A673 (cell line): Measurements from ENCODE around the gene APLNR. TPM values are rescaled to one million over a fixed set of nuclear protein-coding genes. Genes with fewer than 3 reads are reported as not detected.

ENCODE experiments used
- BruUV-seq: library from RNA; stranded (reverse); fragments of 400-500 nt; replicated peaks from 2 replicates; lab custom pipeline; 2021; lab: Mats Ljungman, UMichigan
- CTCF ChIA-PET: fragments of 300-600 bp; sonication (Branson Sonifier 250); formaldehyde crosslinking; loops from one replicate; lab custom pipeline; 2022; ENCODE audit warnings: antibody characterized with exemption; lab: Charles Lee
- POLR2A ChIA-PET: fragments of 300-600 bp; sonication (Branson Sonifier 250); formaldehyde crosslinking; loops from one replicate; lab custom pipeline; 2022; ENCODE audit warnings: antibody characterized with exemption; ENCODE audit not compliant: low non-redundant PET; lab: Charles Lee
- DNase-seq: peaks from one replicate; pipeline ENCODE4 v3.0.0-alpha.2; 2015; ENCODE audit warnings: low spot score
- H3K27ac ChIP-seq: fragments of 200-600 bp; sonication (generic); 2 replicates; pipeline ENCODE4 v1.5.1; 2016; ENCODE audit warnings: mixed run types, low read depth, mild to moderate bottlenecking, mixed read lengths, antibody characterized with exemption, low read length; ENCODE audit not compliant: poor library complexity, severe bottlenecking
- H3K27me3 ChIP-seq: fragments of 200-600 bp; sonication (generic); replicated peaks from 2 replicates; pipeline ENCODE4 v1.6.1; 2017; ENCODE audit warnings: mixed run types, low read depth, mild to moderate bottlenecking, mixed read lengths, antibody characterized with exemption, low read length; ENCODE audit not compliant: insufficient read depth, poor library complexity
- H3K36me3 ChIP-seq: fragments of 200-600 bp; sonication (generic); 2 replicates; pipeline ENCODE4 v1.6.1; 2016; ENCODE audit warnings: mixed run types, mild to moderate bottlenecking, mixed read lengths, antibody characterized with exemption, low read length; ENCODE audit not compliant: insufficient read depth, poor library complexity, severe bottlenecking
- H3K4me1 ChIP-seq: fragments of 200-600 bp; sonication (generic); 2 replicates; pipeline ENCODE4 v1.6.1; 2017; ENCODE audit warnings: mixed run types, mild to moderate bottlenecking, mixed read lengths, antibody characterized with exemption, low read length; ENCODE audit not compliant: insufficient read depth, poor library complexity, severe bottlenecking
- H3K4me3 ChIP-seq: fragments of 200-600 bp; sonication (generic); 2 replicates; pipeline ENCODE4 v1.5.1; 2016; ENCODE audit warnings: low read depth, mixed run types, mild to moderate bottlenecking, mixed read lengths, low read length; ENCODE audit not compliant: poor library complexity, severe bottlenecking
- H3K9me3 ChIP-seq: fragments of 200-600 bp; sonication (generic); 2 replicates; pipeline ENCODE4 v1.6.1; 2016; ENCODE audit warnings: mixed run types, low read depth, mild to moderate bottlenecking, mixed read lengths, antibody characterized with exemption, low read length; ENCODE audit not compliant: poor library complexity, severe bottlenecking
- EZH2 ChIP-seq: fragments of 200-600 bp; sonication (generic); IDR thresholded peaks from 2 replicates; pipeline ENCODE4 v1.6.1; 2017; ENCODE audit warnings: borderline replicate concordance, low read depth, mild to moderate bottlenecking, mixed read lengths, antibody characterized with exemption, low read length; ENCODE audit not compliant: poor library complexity, severe bottlenecking
- intact Hi-C: fragments of 100-400 bp; cut with micrococcal nuclease; formaldehyde crosslinking; loops from one replicate; pipeline ENCODE4 v1.10.0; 2022; ENCODE audit not compliant: unreplicated experiment
- total RNA-seq: library from RNA; stranded (reverse); gene quantifications from 2 replicates; pipeline ENCODE4 v1.2.3, GENCODE V29; 2021
- TF ChIP-seq, protein P1 (sequence below): fragments of 300-800, 200-600 bp; sonication (generic); conservative IDR thresholded peaks from 2 replicates; pipeline ENCODE4 v1.5.1; 2017; ENCODE audit warnings: low read depth, mild to moderate bottlenecking, antibody characterized with exemption, low read length, moderate library complexity, mixed read lengths

Gene APLNR
- total RNA-seq, 1 experiment from 2014 or later: 0.67 TPM

DNA sequence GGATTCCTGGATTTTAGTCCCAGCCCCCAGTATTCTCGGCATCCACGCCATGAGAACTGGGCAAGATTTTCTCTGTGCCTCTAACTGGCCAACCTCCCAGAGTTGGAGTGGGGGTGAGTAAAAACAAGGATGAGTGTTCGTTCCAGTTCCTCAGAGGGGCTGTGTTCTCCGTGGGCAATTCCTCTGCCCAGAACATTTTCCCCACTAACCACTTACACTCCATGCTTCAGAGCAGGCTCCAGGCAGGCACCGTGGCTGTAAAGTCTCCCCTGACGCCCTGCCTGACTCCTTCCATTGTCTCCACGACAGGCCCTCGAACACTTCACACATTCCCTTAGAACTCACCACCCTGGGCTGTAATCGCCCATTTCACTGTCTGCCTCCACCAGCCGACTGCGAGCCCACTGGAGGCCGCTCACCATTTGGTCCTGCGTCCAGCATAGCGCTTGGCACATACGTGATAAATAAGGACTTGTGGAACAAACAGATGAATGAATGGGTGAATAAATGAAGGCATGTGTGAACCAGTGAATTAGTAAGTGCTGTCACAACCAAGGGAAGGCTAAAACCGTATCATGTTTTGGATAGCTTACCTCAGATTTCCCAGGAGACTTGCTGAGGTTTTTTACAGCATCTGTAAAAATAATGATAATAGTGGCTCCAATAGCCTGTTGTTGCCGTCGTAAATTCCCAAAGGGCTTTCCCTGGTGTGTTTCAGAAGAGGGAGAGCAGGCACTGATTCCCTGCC is 6.1 kb downstream of the APLNR start:
- no TSS peak for BruUV-seq
- Histone ChIP-seq H3K27ac (no peak overlapping the region), H3K9me3 (no peaks in the 10 kb centered on the region), H3K27me3 (peaks cover 4% of the 10 kb centered on the region), H3K36me3 (no peaks in the 10 kb centered on the region), H3K4me3 (no peak overlapping the region), H3K4me1 (no peaks in the 10 kb centered on the region)
- ChIA-PET CTCF (no interaction called here), POLR2A (no interaction called here)
- intact Hi-C loops: no loop called here
- TF ChIP-seq EZH2: no peak
- TF ChIP-seq, protein P1, sequence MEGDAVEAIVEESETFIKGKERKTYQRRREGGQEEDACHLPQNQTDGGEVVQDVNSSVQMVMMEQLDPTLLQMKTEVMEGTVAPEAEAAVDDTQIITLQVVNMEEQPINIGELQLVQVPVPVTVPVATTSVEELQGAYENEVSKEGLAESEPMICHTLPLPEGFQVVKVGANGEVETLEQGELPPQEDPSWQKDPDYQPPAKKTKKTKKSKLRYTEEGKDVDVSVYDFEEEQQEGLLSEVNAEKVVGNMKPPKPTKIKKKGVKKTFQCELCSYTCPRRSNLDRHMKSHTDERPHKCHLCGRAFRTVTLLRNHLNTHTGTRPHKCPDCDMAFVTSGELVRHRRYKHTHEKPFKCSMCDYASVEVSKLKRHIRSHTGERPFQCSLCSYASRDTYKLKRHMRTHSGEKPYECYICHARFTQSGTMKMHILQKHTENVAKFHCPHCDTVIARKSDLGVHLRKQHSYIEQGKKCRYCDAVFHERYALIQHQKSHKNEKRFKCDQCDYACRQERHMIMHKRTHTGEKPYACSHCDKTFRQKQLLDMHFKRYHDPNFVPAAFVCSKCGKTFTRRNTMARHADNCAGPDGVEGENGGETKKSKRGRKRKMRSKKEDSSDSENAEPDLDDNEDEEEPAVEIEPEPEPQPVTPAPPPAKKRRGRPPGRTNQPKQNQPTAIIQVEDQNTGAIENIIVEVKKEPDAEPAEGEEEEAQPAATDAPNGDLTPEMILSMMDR: no peak
- no peak for DNase-seq

DNA sequence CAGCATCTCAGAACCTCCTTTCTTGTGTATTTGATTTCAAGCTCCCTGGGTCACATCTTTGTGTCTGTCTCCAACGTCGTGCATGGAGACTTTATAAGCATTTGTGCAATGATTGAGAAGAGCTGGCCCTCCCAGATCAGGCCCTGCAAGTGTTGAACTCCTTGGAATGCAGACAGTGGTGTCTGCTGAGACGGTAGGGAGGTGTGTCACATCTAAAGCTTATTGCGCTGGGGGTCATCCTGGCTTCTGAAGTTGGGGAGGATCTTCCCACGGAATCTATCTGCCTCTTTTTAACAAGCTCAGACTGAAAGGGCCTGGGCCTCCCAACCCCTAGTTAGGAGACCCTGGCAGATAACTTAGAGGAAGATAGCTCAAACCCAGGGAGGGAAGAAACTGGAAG is 6.7 kb downstream of the APLNR start:
- POLR2A ChIA-PET: no interaction called here
- Histone ChIP-seq H3K9me3 (no peaks in the 10 kb centered on the region), H3K27ac (no peak overlapping the region), H3K4me3 (no peak overlapping the region), H3K4me1 (no peaks in the 10 kb centered on the region), H3K36me3 (no peaks in the 10 kb centered on the region), H3K27me3 (peaks cover 4% of the 10 kb centered on the region)
- CTCF ChIA-PET: no interaction called here
- TF ChIP-seq, protein P1: no peak
- no peak for TF ChIP-seq EZH2
- intact Hi-C loops: no loop called here
- BruUV-seq: no TSS peak
- DNase-seq: no peak

DNA sequence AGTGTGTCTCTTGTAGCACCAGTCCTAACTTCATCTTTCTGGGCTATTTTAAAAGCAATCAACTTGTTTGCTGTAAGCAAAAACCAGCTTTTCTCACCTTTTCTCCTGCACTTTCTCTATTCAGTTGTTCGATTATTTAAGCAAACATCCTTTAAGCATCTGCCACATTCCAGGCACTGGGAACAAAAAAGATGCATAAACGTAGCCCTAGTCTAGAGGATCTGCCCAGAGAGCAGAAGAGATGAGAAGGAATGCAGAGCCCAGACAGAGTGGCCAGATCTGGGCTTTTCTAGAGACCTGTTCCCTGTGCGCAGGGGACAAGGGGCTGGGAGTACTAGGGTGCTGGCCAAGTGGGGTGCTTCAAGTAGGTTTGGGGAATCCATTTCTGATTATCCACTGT is 8.4 kb downstream of the APLNR start:
- TF ChIP-seq, protein P1: no peak
- no peak for TF ChIP-seq EZH2

More for the DNA sequence above, 8.4 kb downstream of the APLNR start:
- Histone ChIP-seq H3K9me3 (no peaks in the 10 kb centered on the region), H3K36me3 (no peaks in the 10 kb centered on the region), H3K4me1 (no peaks in the 10 kb centered on the region), H3K4me3 (no peak overlapping the region), H3K27ac (no peak overlapping the region), H3K27me3 (peaks cover 4% of the 10 kb centered on the region)
- BruUV-seq: no TSS peak
- intact Hi-C loops: no loop called here
- POLR2A ChIA-PET: no interaction called here
- CTCF ChIA-PET: no interaction called here
- DNase-seq: no peak
